Panc1 (cell line): ENCODE results near the gene ARF1. TPM values are rescaled to one million over a fixed set of nuclear protein-coding genes. Genes with fewer than 3 reads are reported as not detected.
A peak's percentile ranks its signal among the peaks of the same experiment; 100 is the strongest.

Experiments used
- ATAC-seq: fragments of 200-7000 bp; cut with Tn5 transposase; 2 replicates; pipeline ENCODE4 v1.9.1; 2020; ENCODE audit warnings: mild to moderate bottlenecking, moderate library complexity
- BruUV-seq: library from RNA; stranded (reverse); fragments of 400-500 nt; replicated peaks from 2 replicates; lab custom pipeline; 2021; lab: Mats Ljungman, UMichigan
- CTCF ChIA-PET: fragments of 300-600 bp; sonication (Branson Sonifier 250); formaldehyde crosslinking; loops from one replicate; lab custom pipeline; 2022; ENCODE audit warnings: antibody characterized with exemption; lab: Charles Lee
- POLR2A ChIA-PET: fragments of 300-600 bp; sonication (Branson Sonifier 250); formaldehyde crosslinking; loops from one replicate; lab custom pipeline; 2022; ENCODE audit warnings: antibody characterized with exemption; lab: Charles Lee
- DNase-seq: peaks from one replicate; pipeline ENCODE4 v3.0.0-alpha.2; 2010; ENCODE audit warnings: low read depth, low spot score
- H3K27ac ChIP-seq: 2 replicates; pipeline ENCODE4 v1.5.1; 2011; ENCODE audit warnings: mild to moderate bottlenecking, low read length, inconsistent platforms
- H3K27me3 ChIP-seq: fragments of 200-500 bp; sonication (Bioruptor generic); 2 replicates; pipeline ENCODE4 v1.6.0; 2014; ENCODE audit warnings: low read length, inconsistent platforms; ENCODE audit not compliant: control insufficient read depth, insufficient read depth
- H3K36me3 ChIP-seq: fragments of 200-500 bp; sonication (Bioruptor generic); 2 replicates; pipeline ENCODE4 v1.5.1; 2014; ENCODE audit warnings: inconsistent platforms, mild to moderate bottlenecking, low read length, moderate library complexity; ENCODE audit not compliant: control insufficient read depth, insufficient read depth
- H3K4me1 ChIP-seq: 2 replicates; pipeline ENCODE4 v1.5.1; 2011; ENCODE audit warnings: inconsistent platforms, mild to moderate bottlenecking, low read length, moderate library complexity; ENCODE audit not compliant: control insufficient read depth, insufficient read depth
- H3K4me3 ChIP-seq, 2 experiments: 2 replicates each; pipeline ENCODE4 v1.5.1; 2011 to 2012; ENCODE audit warnings: low read depth in 2 of 2, low read length in 2 of 2, mild to moderate bottlenecking in 2 of 2, inconsistent platforms in 1 of 2, moderate library complexity in 1 of 2
- H3K9me3 ChIP-seq: fragments of 200-500 bp; sonication (Bioruptor generic); 2 replicates; pipeline ENCODE4 v1.5.1; 2014; ENCODE audit warnings: low read depth, mild to moderate bottlenecking, inconsistent platforms, low read length, moderate library complexity; ENCODE audit not compliant: control insufficient read depth, insufficient read depth
- CTCF ChIP-seq: fragments of 450-650 bp; IDR thresholded peaks from 2 replicates; pipeline ENCODE4 v1.5.1; 2017; ENCODE audit warnings: mild to moderate bottlenecking
- POLR2AphosphoS5 ChIP-seq: IDR thresholded peaks from 2 replicates; pipeline ENCODE4 v1.6.1; 2012; ENCODE audit warnings: mild to moderate bottlenecking, low read depth, low read length, moderate library complexity
- REST ChIP-seq, 2 experiments: IDR thresholded peaks; 2 replicates each; pipeline ENCODE4 v1.6.1; 2011 to 2012; ENCODE audit warnings: low read depth in 2 of 2, control low read depth in 1 of 2, low read length in 1 of 2, mild to moderate bottlenecking in 1 of 2, moderate library complexity in 1 of 2; ENCODE audit not compliant: insufficient read depth in 1 of 2
- SIN3A ChIP-seq: IDR thresholded peaks from 2 replicates; pipeline ENCODE4 v1.6.1; 2012; ENCODE audit warnings: low read depth, mild to moderate bottlenecking, low read length, moderate library complexity, borderline replicate concordance; ENCODE audit not compliant: insufficient read depth
- TCF7L2 ChIP-seq: IDR thresholded peaks from 2 replicates; pipeline ENCODE4 v1.6.1; 2011; ENCODE audit warnings: mild to moderate bottlenecking, low read depth, low read length, inconsistent platforms
- in situ Hi-C: cut with HindIII; loops from 2 replicates; pipeline ENCODE4 v1.10.0; 2016; ENCODE audit warnings: low sequenced_read_pairs, low pct_unique_long_range_greater_than_20kb
- intact Hi-C: fragments of 100-400 bp; cut with micrococcal nuclease; formaldehyde crosslinking; loops from one replicate; pipeline ENCODE4 v1.10.0; 2022; ENCODE audit not compliant: unreplicated experiment
- total RNA-seq: library from RNA; stranded (reverse); gene quantifications from one replicate; pipeline ENCODE4 v1.2.1, GENCODE V29; 2021; ENCODE audit not compliant: unreplicated experiment

Gene ARF1
- total RNA-seq, 1 experiment from 2014 or later = 321 TPM

GRCh38 chr1:228071839-228072657, 10.5 kb upstream of the ARF1 start (continued):
- TF ChIP-seq REST (IDR thresholded peaks at IDR 0.05; ENCODE audit: insufficient read depth in 1 of 2, low read depth in 2 of 2, low read length in 1 of 2) = no peak

- TF ChIP-seq POLR2AphosphoS5 (0 out of 2 replicates have a peak, but pooled peaks have one; percentile 24), REST (IDR thresholded peaks at IDR 0.05; ENCODE audit: insufficient read depth in 1 of 2, low read depth in 2 of 2, low read length in 1 of 2) (no peak)
- no peaks in the 10 kb centered on the region for H3K4me1 ChIP-seq
- H3K9me3 ChIP-seq = no peaks in the 10 kb centered on the region
- H3K36me3 ChIP-seq = no peaks in the 10 kb centered on the region
- H3K4me3 ChIP-seq = no peak overlapping the region
- no peak for ATAC-seq
- intact Hi-C loops (loop anchor here (2.0 kb wide), 1 partner anchor 72 kb away; no protein-coding TSS in a partner anchor), in situ Hi-C loops (no loop called here)
- no TSS peak for BruUV-seq
- CTCF ChIA-PET = interaction anchor here (0.5 kb wide), 1 partner anchor 66 kb away, joined by 4 read pairs; no protein-coding TSS in a partner anchor
- DNase-seq = no peak
- POLR2A ChIA-PET = no interaction called here
- no peak overlapping the region for H3K27ac ChIP-seq
- no peaks in the 10 kb centered on the region; the same call in 1 of the 2 replicates for H3K27me3 ChIP-seq
Observed at GRCh38 chr1:228072658-228073043, 9.9 kb upstream of the ARF1 start.

GRCh38 chr1:228073061-228073856, 9.2 kb upstream of the ARF1 start:
- in situ Hi-C loops = no loop called here
- no peak for ATAC-seq
- TF ChIP-seq REST (IDR thresholded peaks at IDR 0.05; ENCODE audit: insufficient read depth in 1 of 2, low read depth in 2 of 2, low read length in 1 of 2) (no peak), SIN3A (no peak), CTCF (no peak), POLR2AphosphoS5 (no peak), TCF7L2 (no peak)
- Histone ChIP-seq H3K4me1 (no peaks in the 10 kb centered on the region), H3K36me3 (no peaks in the 10 kb centered on the region), H3K9me3 (no peaks in the 10 kb centered on the region), H3K4me3 (no peak overlapping the region), H3K27ac (no peak overlapping the region), H3K27me3 (no peaks in the 10 kb centered on the region; the same call in 1 of the 2 replicates)
- CTCF ChIA-PET = interaction anchor here (0.5 to 1.0 kb wide), 3 partner anchors 24 to 74 kb away, joined by 4 to 7 read pairs (median 4); no protein-coding TSS in a partner anchor
- intact Hi-C loops = loop anchor here (2.0 kb wide), 1 partner anchor 72 kb away; no protein-coding TSS in a partner anchor
- POLR2A ChIA-PET = no interaction called here
- BruUV-seq = no TSS peak
- no peak for DNase-seq
